SK-N-SH treated with all-trans-retinoic acid at 6 μM for 48 hours (cell line): ENCODE results near the gene TM9SF3.

Source experiments
- ARNTL ChIP-seq: fragments of 450-650 bp; formaldehyde crosslinking; IDR thresholded peaks from 2 replicates; pipeline ENCODE4 v1.5.0; 2020; ENCODE audit warnings: low read depth, mild to moderate bottlenecking, moderate library complexity, borderline replicate concordance
- BACH2 ChIP-seq: fragments of 250-450 bp; sonication (Bioruptor Pico); IDR thresholded peaks from 2 replicates; pipeline ENCODE4 v1.9.0; 2021; ENCODE audit warnings: mild to moderate bottlenecking, borderline replicate concordance
- CREB5 ChIP-seq: fragments of 250-450 bp; sonication (Bioruptor Pico); IDR thresholded peaks from 2 replicates; pipeline ENCODE4 v1.5.1; 2020; ENCODE audit warnings: low read depth, mild to moderate bottlenecking, moderate library complexity
- CSDC2 ChIP-seq: fragments of 250-450 bp; sonication (Bioruptor Pico); IDR thresholded peaks from 2 replicates; pipeline ENCODE4 v1.5.0; 2020; ENCODE audit warnings: mild to moderate bottlenecking, moderate library complexity
- PPARA ChIP-seq: fragments of 250-450 bp; sonication (Bioruptor Pico); IDR thresholded peaks from 2 replicates; pipeline ENCODE4 v1.5.0; 2020; ENCODE audit warnings: mild to moderate bottlenecking, borderline replicate concordance
- ZC3H10 ChIP-seq: fragments of 250-450 bp; sonication (Bioruptor Pico); IDR thresholded peaks from 2 replicates; pipeline ENCODE4 v1.5.1; 2021; ENCODE audit warnings: mild to moderate bottlenecking, moderate library complexity
- ZFP3 ChIP-seq: fragments of 250-450 bp; sonication (Bioruptor Pico); IDR thresholded peaks from 2 replicates; pipeline ENCODE4 v1.5.0; 2020; ENCODE audit warnings: mild to moderate bottlenecking, moderate library complexity
- ZFP30 ChIP-seq: fragments of 450-650 bp; formaldehyde crosslinking; IDR thresholded peaks from 2 replicates; pipeline ENCODE4 v1.5.0; 2022; ENCODE audit warnings: mild to moderate bottlenecking, moderate library complexity
- ZNF70 ChIP-seq: fragments of 450-650 bp; formaldehyde crosslinking; IDR thresholded peaks from 2 replicates; pipeline ENCODE4 v1.5.0; 2020; ENCODE audit warnings: mild to moderate bottlenecking, moderate library complexity
- TF ChIP-seq, protein P1 (sequence below): fragments of 250-450 bp; sonication (Bioruptor Pico); IDR thresholded peaks from 2 replicates; pipeline ENCODE4 v1.5.1; 2021; ENCODE audit warnings: mild to moderate bottlenecking, moderate library complexity

- TF ChIP-seq CREB5 (CRISPR knock-in tag) (no peak), ZC3H10 (no peak), ZNF70 (CRISPR knock-in tag) (no peak), ZFP30 (no peak), ARNTL (CRISPR knock-in tag) (no peak), CSDC2 (CRISPR knock-in tag) (no peak), PPARA (CRISPR knock-in tag) (no peak), ZFP3 (CRISPR knock-in tag) (no peak), BACH2 (CRISPR knock-in tag) (no peak)
- TF ChIP-seq, protein P1, sequence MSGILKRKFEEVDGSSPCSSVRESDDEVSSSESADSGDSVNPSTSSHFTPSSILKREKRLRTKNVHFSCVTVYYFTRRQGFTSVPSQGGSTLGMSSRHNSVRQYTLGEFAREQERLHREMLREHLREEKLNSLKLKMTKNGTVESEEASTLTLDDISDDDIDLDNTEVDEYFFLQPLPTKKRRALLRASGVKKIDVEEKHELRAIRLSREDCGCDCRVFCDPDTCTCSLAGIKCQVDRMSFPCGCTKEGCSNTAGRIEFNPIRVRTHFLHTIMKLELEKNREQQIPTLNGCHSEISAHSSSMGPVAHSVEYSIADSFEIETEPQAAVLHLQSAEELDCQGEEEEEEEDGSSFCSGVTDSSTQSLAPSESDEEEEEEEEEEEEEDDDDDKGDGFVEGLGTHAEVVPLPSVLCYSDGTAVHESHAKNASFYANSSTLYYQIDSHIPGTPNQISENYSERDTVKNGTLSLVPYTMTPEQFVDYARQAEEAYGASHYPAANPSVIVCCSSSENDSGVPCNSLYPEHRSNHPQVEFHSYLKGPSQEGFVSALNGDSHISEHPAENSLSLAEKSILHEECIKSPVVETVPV (CRISPR knock-in tag): no peak
Measured at GRCh38 chr10:96478355-96478754, 108.5 kb downstream of the TM9SF3 start.
